Osteoblast (primary cell): ENCODE data around the gene ZNF804A. TPM values are rescaled to one million over a fixed set of nuclear protein-coding genes. Genes with fewer than 3 reads are reported as not detected.

Source experiments
- DNase-seq: peaks from one replicate; pipeline ENCODE4 v3.0.0; 2011; ENCODE audit warnings: low spot score, mixed read lengths; ENCODE audit not compliant: insufficient read length; ENCODE audit errors: missing footprints
- H2AFZ ChIP-seq: 2 replicates; pipeline ENCODE4 v1.6.0; 2011; ENCODE audit warnings: mild to moderate bottlenecking, low read length
- H3K27ac ChIP-seq: 2 replicates; pipeline ENCODE4 v1.5.1; 2011; ENCODE audit warnings: mild to moderate bottlenecking, low read depth, low read length, moderate library complexity
- H3K27me3 ChIP-seq: 2 replicates; pipeline ENCODE4 v1.6.0; 2012; ENCODE audit warnings: mild to moderate bottlenecking, control low read depth, inconsistent platforms, low read length, moderate library complexity; ENCODE audit not compliant: insufficient read depth
- H3K36me3 ChIP-seq: 2 replicates; pipeline ENCODE4 v1.5.1; 2011; ENCODE audit warnings: mild to moderate bottlenecking, low read length, control low read depth, moderate library complexity; ENCODE audit not compliant: insufficient read depth
- H3K4me1 ChIP-seq: 2 replicates; pipeline ENCODE4 v1.5.1; 2011; ENCODE audit warnings: mild to moderate bottlenecking, low read length, control low read depth, moderate library complexity; ENCODE audit not compliant: insufficient read depth
- H3K4me2 ChIP-seq: 2 replicates; pipeline ENCODE4 v1.6.0; 2011; ENCODE audit warnings: mild to moderate bottlenecking, low read length; ENCODE audit not compliant: insufficient read depth
- H3K4me3 ChIP-seq: fragments of 200-600 bp; sonication (generic); 3 replicates; pipeline ENCODE4 v1.5.1; 2012; ENCODE audit warnings: mild to moderate bottlenecking, low read length, inconsistent platforms; ENCODE audit not compliant: insufficient read depth
- H3K79me2 ChIP-seq: 2 replicates; pipeline ENCODE4 v1.6.0; 2012; ENCODE audit warnings: mild to moderate bottlenecking, low read length, control low read depth, inconsistent platforms; ENCODE audit not compliant: insufficient read depth
- H3K9me3 ChIP-seq: 2 replicates; pipeline ENCODE4 v1.5.1; 2011; ENCODE audit warnings: low read depth, low read length, control low read depth
- H4K20me1 ChIP-seq: 2 replicates; pipeline ENCODE4 v1.6.0; 2012; ENCODE audit warnings: mild to moderate bottlenecking, low read length, control low read depth; ENCODE audit not compliant: insufficient read depth
- total RNA-seq: library from RNA; depleted of rRNA; stranded (reverse); fragments of >200 nt; gene quantifications from 2 replicates; pipeline ENCODE4 v1.2.3, GENCODE V29; 2012
- TF ChIP-seq, protein P1 (sequence below): IDR thresholded peaks from 2 replicates; pipeline ENCODE4 v1.5.1; 2011; ENCODE audit warnings: mild to moderate bottlenecking, low read depth, low read length, moderate library complexity; ENCODE audit errors: extremely low read depth

Gene ZNF804A
- total RNA-seq, 1 donor: not detected

DNA sequence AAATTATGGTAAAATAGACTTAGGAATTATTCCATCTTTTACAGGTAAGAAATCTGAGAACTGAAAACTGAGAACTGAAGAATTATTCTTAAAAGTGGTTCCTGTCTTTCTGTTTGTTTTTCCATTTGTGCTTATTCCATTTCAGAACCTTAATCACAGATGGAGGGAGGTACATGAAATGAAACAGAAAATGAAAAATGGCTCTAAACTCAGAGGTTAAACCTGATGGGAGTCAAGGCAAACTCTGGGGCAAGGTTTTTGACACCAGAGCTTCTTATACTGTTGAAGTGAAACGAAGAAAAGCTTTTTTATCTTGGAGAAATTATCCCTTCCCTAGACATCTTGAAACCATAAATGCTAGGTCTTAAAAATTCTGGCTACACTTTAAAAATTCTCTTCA is 182.1 kb downstream of the ZNF804A start:
- Histone ChIP-seq H3K27ac (no peak overlapping the region), H2AFZ (no peak overlapping the region), H4K20me1 (no peaks in the 10 kb centered on the region), H3K27me3 (no peaks in the 10 kb centered on the region), H3K9me3 (peaks cover 2% of the 10 kb centered on the region), H3K4me2 (no peak overlapping the region), H3K36me3 (no peaks in the 10 kb centered on the region), H3K4me1 (no peaks in the 10 kb centered on the region), H3K4me3 (no peak overlapping the region), H3K79me2 (no peaks in the 10 kb centered on the region)
- TF ChIP-seq, protein P1, sequence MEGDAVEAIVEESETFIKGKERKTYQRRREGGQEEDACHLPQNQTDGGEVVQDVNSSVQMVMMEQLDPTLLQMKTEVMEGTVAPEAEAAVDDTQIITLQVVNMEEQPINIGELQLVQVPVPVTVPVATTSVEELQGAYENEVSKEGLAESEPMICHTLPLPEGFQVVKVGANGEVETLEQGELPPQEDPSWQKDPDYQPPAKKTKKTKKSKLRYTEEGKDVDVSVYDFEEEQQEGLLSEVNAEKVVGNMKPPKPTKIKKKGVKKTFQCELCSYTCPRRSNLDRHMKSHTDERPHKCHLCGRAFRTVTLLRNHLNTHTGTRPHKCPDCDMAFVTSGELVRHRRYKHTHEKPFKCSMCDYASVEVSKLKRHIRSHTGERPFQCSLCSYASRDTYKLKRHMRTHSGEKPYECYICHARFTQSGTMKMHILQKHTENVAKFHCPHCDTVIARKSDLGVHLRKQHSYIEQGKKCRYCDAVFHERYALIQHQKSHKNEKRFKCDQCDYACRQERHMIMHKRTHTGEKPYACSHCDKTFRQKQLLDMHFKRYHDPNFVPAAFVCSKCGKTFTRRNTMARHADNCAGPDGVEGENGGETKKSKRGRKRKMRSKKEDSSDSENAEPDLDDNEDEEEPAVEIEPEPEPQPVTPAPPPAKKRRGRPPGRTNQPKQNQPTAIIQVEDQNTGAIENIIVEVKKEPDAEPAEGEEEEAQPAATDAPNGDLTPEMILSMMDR: no peak
- DNase-seq: no peak

DNA sequence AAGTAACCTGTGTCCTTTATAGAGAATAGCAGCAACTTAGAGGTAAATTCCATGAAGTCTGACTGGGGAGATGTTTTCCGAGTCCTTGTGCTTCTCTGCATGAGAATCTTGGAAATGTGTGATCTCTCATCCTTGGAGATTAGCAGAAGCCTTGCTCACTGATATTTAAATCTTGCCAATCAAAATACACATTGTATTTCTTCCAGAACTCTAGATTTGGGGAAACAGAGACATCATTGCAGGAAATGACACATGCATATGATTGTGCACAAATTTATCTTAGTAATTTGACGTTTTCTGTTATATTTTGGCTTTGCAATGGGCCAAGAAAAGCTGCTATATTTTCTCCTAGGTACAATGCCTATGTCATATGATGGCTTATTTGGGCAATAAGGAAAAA is 182.6 kb downstream of the ZNF804A start:
- DNase-seq: no peak
- no peak overlapping the region for H3K4me3 ChIP-seq
- H3K27ac ChIP-seq: no peak overlapping the region
- H3K79me2 ChIP-seq: no peaks in the 10 kb centered on the region
- TF ChIP-seq, protein P1: no peak
- H3K27me3 ChIP-seq: no peaks in the 10 kb centered on the region
- no peak overlapping the region for H3K4me2 ChIP-seq
- no peaks in the 10 kb centered on the region for H3K36me3 ChIP-seq
- peaks cover 2% of the 10 kb centered on the region for H3K9me3 ChIP-seq
- no peaks in the 10 kb centered on the region for H4K20me1 ChIP-seq
- no peak overlapping the region for H2AFZ ChIP-seq
- H3K4me1 ChIP-seq: no peaks in the 10 kb centered on the region

DNA sequence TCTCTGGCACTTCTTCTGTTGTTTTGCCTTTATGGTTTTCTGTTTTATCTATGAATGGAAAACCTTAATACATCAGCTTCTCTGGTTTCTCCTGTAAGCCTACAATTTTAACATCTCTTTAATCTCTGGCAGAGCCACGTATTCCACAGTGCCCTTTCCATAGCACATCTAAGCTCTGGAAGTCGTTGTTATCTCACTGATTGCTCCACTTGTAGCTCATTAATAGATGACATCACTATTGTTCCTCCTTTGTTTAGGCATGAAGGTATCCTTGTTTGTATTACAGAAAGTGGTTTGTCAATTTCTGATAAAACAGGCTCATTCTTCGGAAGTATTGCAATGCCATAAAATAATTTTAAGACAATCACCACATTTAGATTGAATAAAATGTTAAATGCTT is 185.2 kb downstream of the ZNF804A start:
- no peaks in the 10 kb centered on the region for H3K36me3 ChIP-seq
- TF ChIP-seq, protein P1: no peak
- no peaks in the 10 kb centered on the region for H3K79me2 ChIP-seq
- no peaks in the 10 kb centered on the region for H3K4me1 ChIP-seq
- H3K4me2 ChIP-seq: no peak overlapping the region
- no peaks in the 10 kb centered on the region for H4K20me1 ChIP-seq
- H3K9me3 ChIP-seq: peaks cover 2% of the 10 kb centered on the region
- H3K27ac ChIP-seq: no peak overlapping the region
- DNase-seq: no peak
- no peak overlapping the region for H2AFZ ChIP-seq
- no peaks in the 10 kb centered on the region for H3K27me3 ChIP-seq
- no peak overlapping the region for H3K4me3 ChIP-seq

DNA sequence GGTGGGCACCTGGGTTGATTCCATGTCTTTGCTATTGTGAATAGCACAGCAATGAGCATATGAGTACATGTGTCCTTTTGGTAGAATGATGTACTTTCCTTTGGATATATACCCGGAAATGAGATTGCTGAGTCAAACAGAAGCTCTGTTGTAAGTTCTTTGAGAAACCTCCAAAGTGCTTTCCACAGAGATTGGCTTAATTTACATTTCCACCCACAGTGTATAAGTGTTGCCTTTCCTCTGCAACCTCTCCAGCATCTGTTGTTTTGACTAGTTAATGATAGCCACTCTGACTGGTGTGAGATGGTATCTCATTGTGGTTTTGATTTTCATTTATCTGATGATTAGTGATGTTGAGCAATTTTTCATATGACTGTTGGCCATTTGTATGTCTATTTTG is 194.8 kb downstream of the ZNF804A start:
- Histone ChIP-seq H3K27ac (no peak overlapping the region), H3K4me3 (no peak overlapping the region), H4K20me1 (no peaks in the 10 kb centered on the region), H3K36me3 (no peaks in the 10 kb centered on the region), H2AFZ (no peak overlapping the region), H3K27me3 (no peaks in the 10 kb centered on the region), H3K4me2 (no peak overlapping the region), H3K9me3 (peaks cover 2% of the 10 kb centered on the region), H3K79me2 (no peaks in the 10 kb centered on the region), H3K4me1 (no peaks in the 10 kb centered on the region)
- TF ChIP-seq, protein P1: no peak
- DNase-seq: no peak
